ENCODE results near the gene PDXP.

- TF ChIP-seq CTCF (conservative IDR thresholded peaks at IDR 0.05 in 1 of 2, IDR thresholded peaks at IDR 0.05 in 1 of 2; ENCODE audit: extremely low read depth in 1 of 2, insufficient read depth in 1 of 2, low read depth in 1 of 2, low read length in 2 of 2) (no peak), EZH2 (IDR thresholded peaks at IDR 0.05; ENCODE audit: borderline replicate concordance, low read length) (no peak)
Observed at GRCh38 chr22:37626144-37626543, 32.4 kb upstream of the PDXP start.

Measured in mammary epithelial cell (primary cell).